SH-SY5Y (cell line): Measurements from ENCODE around the gene ENKD1.

Source experiments
- GATA2 ChIP-seq: IDR thresholded peaks from 2 replicates; pipeline ENCODE4 v1.6.1; 2011; ENCODE audit warnings: mild to moderate bottlenecking, low read depth, low read length
- GATA3 ChIP-seq: IDR thresholded peaks from 2 replicates; pipeline ENCODE4 v1.6.1; 2011; ENCODE audit warnings: low read depth, mild to moderate bottlenecking, low read length, moderate library complexity

The ENKD1 gene

GRCh38 chr16:67672739-67673662, 6.5 kb upstream of the ENKD1 start:
- no peak for TF ChIP-seq GATA3
- TF ChIP-seq GATA2 = no peak

GRCh38 chr16:67672306-67672705, 5.8 kb upstream of the ENKD1 start:
- TF ChIP-seq GATA3 (no peak), GATA2 (no peak)

- TF ChIP-seq GATA2 (no peak), GATA3 (no peak)
Observed at GRCh38 chr16:67669499-67670101, 3.0 kb upstream of the ENKD1 start.

GRCh38 chr16:67668495-67669157, 2.1 kb upstream of the ENKD1 start:
- TF ChIP-seq GATA2 (no peak), GATA3 (no peak)

- no peak for TF ChIP-seq GATA3
- no peak for TF ChIP-seq GATA2
Observed at GRCh38 chr16:67667817-67668494, 1.4 kb upstream of the ENKD1 start.

- TF ChIP-seq GATA2 (no peak), GATA3 (no peak)
Observed at GRCh38 chr16:67667453-67667816, 885 bp upstream of the ENKD1 start.

- TF ChIP-seq GATA2 (no peak), GATA3 (no peak)
Observed at GRCh38 chr16:67666032-67666551, 458 bp downstream of the ENKD1 start.

- TF ChIP-seq GATA3 (no peak), GATA2 (no peak)
Observed at GRCh38 chr16:67665598-67665997, 952 bp downstream of the ENKD1 start.

- no peak for TF ChIP-seq GATA2
Observed at GRCh38 chr16:67664871-67665270, 1.7 kb downstream of the ENKD1 start.

- TF ChIP-seq GATA2 = no peak
Observed at GRCh38 chr16:67664258-67664657, 2.3 kb downstream of the ENKD1 start.

- TF ChIP-seq GATA2 = no peak
- TF ChIP-seq GATA3 = no peak
Observed at GRCh38 chr16:67663877-67664222, 2.7 kb downstream of the ENKD1 start.

- TF ChIP-seq GATA3 (no peak), GATA2 (no peak)
Observed at GRCh38 chr16:67663151-67663876, 3.2 kb downstream of the ENKD1 start.

- no peak for TF ChIP-seq GATA2
- TF ChIP-seq GATA3 = no peak
Observed at GRCh38 chr16:67662653-67663010, 3.9 kb downstream of the ENKD1 start.
